Fibroblast of the aortic adventitia (primary cell): ENCODE results near the gene PDE6B. TPM values are rescaled to one million over a fixed set of nuclear protein-coding genes. Genes with fewer than 3 reads are reported as not detected.

Experiments
- DNase-seq: peaks from one replicate; pipeline ENCODE4 v3.0.0-alpha.2; 2010; ENCODE audit warnings: low read depth
- H3K4me3 ChIP-seq: 2 replicates; pipeline ENCODE4 v1.5.1; 2011; ENCODE audit warnings: low read depth, mild to moderate bottlenecking, control low read depth, low read length, moderate library complexity
- CTCF ChIP-seq: IDR thresholded peaks from 2 replicates; pipeline ENCODE4 v1.5.1; 2011; ENCODE audit warnings: mild to moderate bottlenecking, low read length, control low read depth, inconsistent platforms; ENCODE audit not compliant: insufficient read depth
- total RNA-seq: library from RNA; depleted of rRNA; stranded (reverse); fragments of >200 nt; gene quantifications from 2 replicates; pipeline ENCODE4 v1.2.3, GENCODE V29; 2012; ENCODE audit warnings: low replicate concordance

PDE6B gene
- total RNA-seq, 1 donor = not detected

- DNase-seq = no peak
- H3K4me3 ChIP-seq = peak overlapping the region; percentile 28
- TF ChIP-seq CTCF = no peak
Measured at GRCh38 chr4:663438-664428, 38.4 kb downstream of the PDE6B start.

GRCh38 chr4:664713-665231 is 39.4 kb downstream of the PDE6B start:
- no peak for DNase-seq
- H3K4me3 ChIP-seq = no peak overlapping the region
- TF ChIP-seq CTCF = no peak

GRCh38 chr4:665381-665750 is 40.0 kb downstream of the PDE6B start:
- no peak for TF ChIP-seq CTCF
- no peak for DNase-seq
- H3K4me3 ChIP-seq = no peak overlapping the region

- TF ChIP-seq CTCF = no peak
- DNase-seq = no peak
- no peak overlapping the region for H3K4me3 ChIP-seq
Measured at GRCh38 chr4:665751-666435, 40.5 kb downstream of the PDE6B start.

- DNase-seq = no peak
- H3K4me3 ChIP-seq = no peak overlapping the region
- no peak for TF ChIP-seq CTCF
Measured at GRCh38 chr4:666436-666810, 41.0 kb downstream of the PDE6B start.

- TF ChIP-seq CTCF = no peak
- no peak overlapping the region for H3K4me3 ChIP-seq
- DNase-seq = no peak
Measured at GRCh38 chr4:666822-667544, 41.6 kb downstream of the PDE6B start.
